GM18508 (cell line): ENCODE results near the gene LARGE2.

ENCODE experiments used
- ATAC-seq: cut with Tn5 transposase; IDR thresholded peaks from one replicate; pipeline ENCODE4 v1.9.1; 2021; ENCODE audit warnings: moderate number of reproducible peaks; ENCODE audit not compliant: insufficient read depth, unreplicated experiment

LARGE2 gene

GRCh38 chr11:45927684-45928413, 5.4 kb downstream of the LARGE2 start:
- no peak for ATAC-seq

- ATAC-seq = no peak
Observed at GRCh38 chr11:45928535-45929215, 6.2 kb downstream of the LARGE2 start.

- no peak for ATAC-seq
Observed at GRCh38 chr11:45929486-45930030, 7.1 kb downstream of the LARGE2 start.

DNA sequence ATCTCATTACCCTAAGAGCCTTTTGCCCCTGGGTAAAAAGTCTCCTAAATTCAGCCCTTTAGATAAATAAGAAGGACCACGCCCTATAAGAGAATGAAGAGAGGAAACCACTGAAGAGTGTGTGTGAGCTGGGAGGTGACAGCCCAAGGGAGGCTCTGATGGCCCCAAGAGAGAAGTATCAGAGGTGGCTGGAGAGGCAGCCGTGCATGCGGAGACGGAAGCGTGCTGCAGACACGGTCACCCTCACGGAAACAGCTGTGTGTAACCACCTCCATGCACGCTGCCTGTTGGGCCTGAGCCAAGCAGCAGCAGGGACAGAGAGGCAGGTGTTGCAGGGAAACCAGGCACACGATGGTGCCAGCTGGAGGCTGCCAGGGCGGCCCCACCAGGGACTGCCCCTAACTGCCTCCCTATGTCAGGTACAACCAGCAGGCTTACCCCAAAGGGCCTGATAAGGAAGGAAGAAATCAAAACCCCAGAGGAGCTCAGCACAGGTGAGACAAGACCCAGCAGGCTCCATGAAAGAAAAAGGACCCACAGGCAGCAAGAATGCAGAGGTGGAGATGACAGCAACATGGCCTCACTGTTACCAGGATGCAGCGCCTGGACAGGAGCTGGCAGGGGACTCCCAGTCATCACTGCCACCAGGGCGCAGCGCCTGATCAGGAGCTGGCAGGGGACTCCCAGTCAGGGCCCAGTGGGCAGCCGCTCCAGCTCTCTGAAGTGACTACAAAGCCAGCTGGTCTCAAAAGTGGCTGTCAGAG, 7.8 kb downstream of the LARGE2 start:
- ATAC-seq = peak; percentile 75

- no peak for ATAC-seq
Observed at GRCh38 chr11:45930951-45931570, 8.6 kb downstream of the LARGE2 start.

DNA sequence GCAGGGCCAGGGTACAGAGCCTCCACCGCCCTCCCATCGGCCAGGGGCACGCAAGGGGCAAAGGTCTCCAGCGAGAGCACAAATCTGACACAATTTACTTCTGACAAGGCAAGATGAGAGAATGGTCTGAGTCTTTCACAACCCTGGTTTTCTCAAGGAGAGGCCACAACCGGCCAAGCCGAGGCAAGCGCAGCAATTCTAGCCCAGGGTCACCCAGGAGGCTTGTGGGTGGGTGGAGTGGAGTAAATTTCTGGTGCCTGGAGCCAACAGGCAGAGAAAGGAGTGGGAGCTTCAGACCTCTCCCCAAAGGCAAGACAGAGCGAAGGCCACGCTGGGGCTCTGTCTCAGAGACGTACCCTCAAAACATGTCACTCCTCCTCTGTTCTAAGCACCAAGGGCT, 9.3 kb downstream of the LARGE2 start:
- ATAC-seq = no peak

DNA sequence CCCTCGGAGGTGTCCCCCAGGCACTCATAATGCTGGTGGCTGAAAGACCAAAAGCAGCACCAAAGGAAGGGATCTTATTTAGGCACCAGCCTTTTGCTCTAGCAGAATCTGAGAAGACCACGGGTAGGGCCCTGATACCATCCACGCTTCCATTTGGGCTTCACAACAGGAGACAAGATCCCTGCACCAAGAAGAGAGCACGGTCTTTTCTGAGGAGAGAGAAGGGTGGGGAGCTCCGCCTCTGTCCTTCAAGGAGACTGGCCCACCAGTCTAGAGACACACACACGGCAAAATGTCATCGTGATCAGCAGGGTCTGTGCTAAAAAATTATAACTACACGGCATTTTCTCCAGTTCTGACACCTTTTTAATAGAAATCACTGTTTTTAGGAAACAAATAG, 9.8 kb downstream of the LARGE2 start:
- no peak for ATAC-seq

DNA sequence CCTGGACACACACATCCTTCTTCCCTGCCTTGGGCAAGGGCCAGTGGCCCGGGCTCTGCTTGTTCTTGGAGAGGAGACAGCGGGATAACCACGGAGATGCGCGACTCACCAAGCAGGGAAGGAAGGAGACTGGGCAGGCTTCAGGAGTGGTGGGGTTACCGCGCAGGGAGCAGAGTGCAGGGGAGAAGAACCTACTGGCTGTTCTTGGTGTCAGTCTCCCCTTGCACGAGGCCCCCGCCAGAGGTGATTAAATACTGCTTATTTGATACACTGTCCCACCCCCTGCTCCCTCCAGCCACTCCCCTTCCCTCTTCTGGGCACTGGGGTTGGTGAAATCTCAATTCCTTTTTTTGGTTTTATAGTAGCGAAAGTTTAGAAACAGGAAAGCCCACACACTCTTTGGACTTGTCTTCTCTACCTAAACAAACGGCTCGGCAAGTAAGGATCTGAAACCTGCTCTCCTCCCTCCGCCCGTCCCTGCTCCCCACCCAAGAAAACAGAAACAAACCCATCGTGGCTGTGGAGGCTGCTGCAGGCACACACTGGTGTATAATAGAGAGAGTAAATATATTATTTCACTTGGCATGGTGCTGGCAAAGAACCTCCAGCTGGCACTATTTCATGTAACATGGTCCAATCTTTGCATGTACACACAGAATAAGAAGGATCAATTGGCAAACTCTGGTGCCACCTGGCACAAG, 10.8 kb downstream of the LARGE2 start:
- ATAC-seq = no peak

- ATAC-seq = no peak
Observed at GRCh38 chr11:45933846-45934579, 11.6 kb downstream of the LARGE2 start.

DNA sequence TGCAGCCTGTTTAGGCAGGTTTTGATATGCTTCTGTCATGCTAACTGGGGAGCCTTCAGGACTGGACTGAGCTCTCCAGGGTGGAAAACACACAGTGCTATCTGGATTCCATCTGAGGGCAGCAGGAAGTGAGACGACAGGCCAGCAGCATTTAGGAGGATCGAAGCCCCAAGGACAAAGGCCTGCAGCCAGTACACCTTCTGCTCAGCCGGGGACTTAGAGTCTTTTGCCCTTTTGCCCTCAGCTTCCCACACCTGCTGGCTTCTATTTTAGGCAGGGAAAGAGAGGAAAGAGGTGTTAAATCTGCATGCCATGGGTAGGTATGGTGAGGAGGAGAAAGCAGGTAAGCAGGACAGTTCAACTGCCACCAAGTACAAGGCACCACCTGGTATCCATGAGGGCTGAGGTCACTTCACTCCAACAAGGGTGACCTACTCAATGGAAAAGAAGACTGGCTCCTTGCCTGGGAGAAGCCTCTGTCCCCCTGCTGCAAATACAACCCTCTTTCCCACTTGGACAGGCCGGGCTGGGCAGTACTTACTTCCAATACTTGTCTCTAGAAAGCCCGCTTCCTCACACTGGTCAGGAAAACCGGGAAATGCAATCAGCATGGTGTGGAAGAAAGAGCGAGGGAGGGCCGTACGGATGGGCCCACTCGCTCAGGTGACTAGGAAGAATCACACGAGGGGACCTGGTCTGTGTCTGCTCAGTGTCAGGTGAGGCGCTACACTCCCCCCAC, 12.3 kb downstream of the LARGE2 start:
- ATAC-seq = no peak

DNA sequence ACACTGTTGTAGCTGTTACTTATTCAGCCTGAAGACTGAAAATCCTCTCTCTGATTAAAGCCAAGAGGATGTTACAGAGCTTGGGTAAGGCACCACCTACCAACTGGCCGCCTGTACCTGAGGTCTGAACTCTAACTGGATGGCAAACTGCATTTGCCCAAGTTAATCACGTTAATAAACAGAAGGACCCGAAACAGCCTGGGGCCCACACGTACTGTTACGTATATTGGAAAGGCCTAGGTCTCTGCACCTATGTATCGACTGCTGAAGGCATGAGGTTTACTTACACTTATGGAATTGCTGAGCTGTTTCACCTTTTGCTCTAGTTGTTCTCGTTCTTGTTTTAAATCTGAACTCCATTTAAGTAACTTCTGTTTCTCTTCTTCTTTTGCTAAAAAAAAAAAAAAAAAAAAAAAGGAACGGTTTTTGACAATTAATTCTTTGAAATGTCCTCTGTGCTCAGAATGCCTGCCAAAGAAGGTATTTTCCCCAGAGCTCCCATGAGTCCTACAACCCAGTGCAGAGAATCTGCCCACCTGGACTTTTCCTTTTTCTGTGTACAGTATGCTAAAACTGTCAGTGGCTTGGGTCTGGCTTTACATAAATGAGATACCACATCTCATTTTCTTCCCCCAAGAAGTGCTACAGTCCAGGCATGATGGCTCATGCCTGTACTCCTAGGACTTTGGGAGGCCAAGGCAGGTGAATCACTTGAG, 13.1 kb downstream of the LARGE2 start:
- no peak for ATAC-seq

DNA sequence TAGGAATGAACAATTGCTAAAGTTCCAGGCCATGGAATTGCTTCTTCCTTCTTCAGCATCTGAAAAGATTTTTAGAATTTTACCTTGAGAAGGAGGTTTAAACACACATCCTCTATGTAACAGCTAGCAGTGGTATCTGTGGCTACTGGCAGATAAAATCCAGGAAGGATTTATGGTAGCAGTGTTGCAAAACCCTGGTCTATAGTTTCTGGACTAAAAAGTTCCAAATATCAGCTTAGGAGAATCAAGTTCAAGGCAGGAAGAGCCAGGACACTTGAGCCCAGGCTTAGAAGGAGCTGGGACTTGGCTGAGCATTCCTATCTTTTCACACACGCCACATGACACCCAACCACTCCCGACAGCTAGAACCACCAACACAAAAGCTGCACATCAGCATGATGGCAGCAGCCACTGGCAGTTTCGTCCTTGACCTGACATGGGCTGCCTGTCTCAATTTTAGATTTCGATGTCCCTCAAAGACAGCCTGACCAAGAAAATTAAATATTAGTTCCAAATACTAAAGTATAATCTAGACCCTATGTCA, 14.1 kb downstream of the LARGE2 start:
- ATAC-seq = no peak

- no peak for ATAC-seq
Observed at GRCh38 chr11:45937916-45938315, 15.5 kb downstream of the LARGE2 start.

GRCh38 chr11:45939836-45940235, 17.4 kb downstream of the LARGE2 start:
- no peak for ATAC-seq

DNA sequence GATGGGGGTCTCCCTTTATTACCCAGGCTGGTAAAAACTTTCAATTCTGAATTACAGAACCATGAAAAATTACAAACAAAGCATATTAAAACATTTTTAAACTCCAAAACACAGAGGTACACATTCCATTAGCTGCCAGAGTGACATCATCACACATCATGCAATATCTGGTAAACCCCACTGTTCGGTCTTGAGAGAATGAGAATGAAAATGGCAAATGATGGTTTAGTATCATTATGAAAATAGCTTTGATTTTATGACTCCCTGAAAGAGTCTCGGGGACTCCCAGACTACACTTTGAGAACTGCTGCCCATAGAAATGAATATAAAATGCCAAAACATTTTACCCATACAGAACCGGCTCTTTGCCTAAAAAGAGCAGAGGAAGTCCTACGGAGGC, 18.8 kb downstream of the LARGE2 start:
- no peak for ATAC-seq

DNA sequence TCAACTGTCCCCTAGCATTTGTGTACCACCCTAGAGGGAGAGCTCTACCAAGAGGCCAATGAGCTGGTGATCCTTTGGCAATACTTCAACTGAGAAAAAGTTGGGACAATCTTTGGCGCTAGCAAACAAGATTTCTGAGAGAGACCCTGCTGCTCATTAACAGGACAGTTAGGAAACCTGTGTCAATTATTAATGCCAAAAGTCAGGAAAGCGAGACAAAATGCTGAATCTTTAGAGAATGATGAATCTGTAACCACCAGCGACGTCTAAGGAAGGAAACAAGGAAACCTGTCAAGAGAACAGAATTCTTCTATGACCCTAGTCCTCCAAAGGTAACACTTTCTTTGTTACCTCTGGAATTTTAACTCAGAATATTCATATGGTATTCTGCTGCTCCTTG, 19.9 kb downstream of the LARGE2 start:
- ATAC-seq = no peak

- no peak for ATAC-seq
Observed at GRCh38 chr11:45945397-45945999, 23.0 kb downstream of the LARGE2 start.
